Mononuclear cell (primary cell): ENCODE data around the gene ATF4. TPM values are rescaled to one million over a fixed set of nuclear protein-coding genes. Genes with fewer than 3 reads are reported as not detected.

Source experiments
- H3K27me3 ChIP-seq: 2 replicates; pipeline ENCODE4 v1.6.0; 2011; ENCODE audit warnings: low read length, control low read depth; ENCODE audit not compliant: insufficient read depth
- H3K4me1 ChIP-seq: 2 replicates; pipeline ENCODE4 v1.5.1; 2011; ENCODE audit warnings: mild to moderate bottlenecking, low read length, control low read depth; ENCODE audit not compliant: insufficient read depth
- H3K4me3 ChIP-seq: 2 replicates; pipeline ENCODE4 v1.5.1; 2011; ENCODE audit warnings: mild to moderate bottlenecking, low read length, moderate library complexity
- H3K9me3 ChIP-seq: 2 replicates; pipeline ENCODE4 v1.5.1; 2011; ENCODE audit warnings: low read depth, mild to moderate bottlenecking, control low read depth, low read length
- total RNA-seq: library from RNA; depleted of rRNA; stranded (reverse); fragments of >200 nt; gene quantifications from one replicate; pipeline ENCODE4 v1.2.3, GENCODE V29; 2012

The ATF4 gene, protein sequence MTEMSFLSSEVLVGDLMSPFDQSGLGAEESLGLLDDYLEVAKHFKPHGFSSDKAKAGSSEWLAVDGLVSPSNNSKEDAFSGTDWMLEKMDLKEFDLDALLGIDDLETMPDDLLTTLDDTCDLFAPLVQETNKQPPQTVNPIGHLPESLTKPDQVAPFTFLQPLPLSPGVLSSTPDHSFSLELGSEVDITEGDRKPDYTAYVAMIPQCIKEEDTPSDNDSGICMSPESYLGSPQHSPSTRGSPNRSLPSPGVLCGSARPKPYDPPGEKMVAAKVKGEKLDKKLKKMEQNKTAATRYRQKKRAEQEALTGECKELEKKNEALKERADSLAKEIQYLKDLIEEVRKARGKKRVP
- 274 TPM for total RNA-seq

GRCh38 chr22:39520226-39521105, at the start of gene ATF4:
TSS of gene ATF4 (plus strand) at chr22:39520562. CDS start at chr22:39521446, 884 bp downstream.
- Histone ChIP-seq H3K9me3 (no peaks in the 10 kb centered on the region), H3K4me1 (peaks cover 56% of the 10 kb centered on the region), H3K4me3 (peak within 1 kb of the TSS; percentile 100), H3K27me3 (no peaks in the 10 kb centered on the region)

- H3K4me1 ChIP-seq = peaks cover 39% of the 10 kb centered on the region
- H3K9me3 ChIP-seq = no peaks in the 10 kb centered on the region
Measured at GRCh38 chr22:39471381-39472141, 48.8 kb upstream of the ATF4 start.

GRCh38 chr22:39472570-39473556, 47.5 kb upstream of the ATF4 start:
- no peaks in the 10 kb centered on the region for H3K9me3 ChIP-seq
- H3K4me3 ChIP-seq = no peak overlapping the region
- no peaks in the 10 kb centered on the region for H3K27me3 ChIP-seq
- H3K4me1 ChIP-seq = peaks cover 39% of the 10 kb centered on the region

More at GRCh38 chr22:39471381-39472141, 48.8 kb upstream of the ATF4 start:
- no peaks in the 10 kb centered on the region for H3K27me3 ChIP-seq
- no peak overlapping the region for H3K4me3 ChIP-seq

DNA sequence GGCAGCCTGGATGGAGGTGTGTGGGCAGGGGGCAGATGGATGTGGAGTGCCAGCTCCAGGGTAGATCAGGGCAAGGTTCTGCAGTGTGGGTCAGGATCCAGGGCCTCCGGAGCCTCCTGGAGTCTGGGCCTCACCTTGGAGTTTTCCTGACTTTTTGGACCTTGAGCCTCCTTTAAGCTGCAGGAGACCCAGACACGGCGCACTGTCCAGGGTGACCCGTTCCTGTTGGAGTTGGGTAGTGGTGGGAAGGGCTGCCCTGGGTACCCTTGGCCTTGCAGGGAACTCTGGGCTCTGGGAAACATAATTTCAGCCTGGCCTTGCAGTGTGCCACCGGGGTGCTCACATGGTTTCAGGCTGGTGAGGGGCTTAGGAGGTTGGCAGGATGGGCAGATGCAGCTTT, 46.5 kb upstream of the ATF4 start:
- no peak overlapping the region for H3K4me3 ChIP-seq
- H3K9me3 ChIP-seq = no peaks in the 10 kb centered on the region
- no peaks in the 10 kb centered on the region for H3K27me3 ChIP-seq
- peaks cover 39% of the 10 kb centered on the region for H3K4me1 ChIP-seq

- Histone ChIP-seq H3K9me3 (no peaks in the 10 kb centered on the region), H3K4me1 (peaks cover 33% of the 10 kb centered on the region), H3K4me3 (no peak overlapping the region), H3K27me3 (no peaks in the 10 kb centered on the region)
Measured at GRCh38 chr22:39474351-39475111, 45.8 kb upstream of the ATF4 start.

DNA sequence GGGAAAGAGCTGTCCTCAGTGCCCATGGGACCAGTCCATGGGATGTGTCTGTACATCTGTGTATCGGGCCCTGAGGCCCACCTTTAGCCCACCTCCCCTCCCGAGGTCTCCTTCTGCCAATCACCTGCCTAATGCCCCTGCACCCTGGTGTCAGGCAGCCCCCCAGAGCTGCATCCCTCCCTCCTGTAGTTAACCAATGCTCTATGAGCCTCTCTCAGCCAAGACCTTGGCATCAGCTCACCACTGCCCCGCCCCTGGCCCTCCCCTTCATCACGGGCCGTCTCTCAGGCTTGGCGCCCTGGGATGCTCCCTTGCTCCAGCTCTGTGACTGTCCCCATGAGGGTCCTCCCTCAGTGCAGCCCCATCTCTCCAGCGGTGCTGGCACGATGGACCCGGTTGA, 45.0 kb upstream of the ATF4 start:
- Histone ChIP-seq H3K27me3 (no peaks in the 10 kb centered on the region), H3K4me1 (peaks cover 28% of the 10 kb centered on the region), H3K9me3 (no peaks in the 10 kb centered on the region), H3K4me3 (no peak overlapping the region)

GRCh38 chr22:39475902-39476301, 44.5 kb upstream of the ATF4 start:
- H3K27me3 ChIP-seq = no peaks in the 10 kb centered on the region
- peaks cover 25% of the 10 kb centered on the region for H3K4me1 ChIP-seq
- no peak overlapping the region for H3K4me3 ChIP-seq
- H3K9me3 ChIP-seq = no peaks in the 10 kb centered on the region

DNA sequence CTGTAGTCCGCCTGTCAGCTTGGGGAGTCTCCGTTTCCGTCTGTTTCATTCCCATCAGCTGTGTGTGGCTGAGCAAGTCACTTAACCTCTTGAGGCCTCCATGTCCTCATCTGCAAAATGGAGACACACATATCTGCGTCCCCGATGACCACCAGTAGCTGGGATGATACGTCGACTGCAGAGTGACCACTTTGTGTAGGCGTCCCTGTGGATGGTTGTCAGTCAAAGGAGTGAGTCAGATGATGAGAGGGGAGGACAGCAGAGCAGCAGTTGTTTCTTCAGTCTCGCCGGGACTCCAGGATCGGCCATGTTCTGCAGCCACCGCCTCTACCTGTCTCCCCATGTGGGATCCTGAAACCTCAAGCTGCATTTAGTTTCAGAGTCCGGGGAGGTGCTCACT, 43.7 kb upstream of the ATF4 start:
- Histone ChIP-seq H3K4me3 (no peak overlapping the region), H3K9me3 (no peaks in the 10 kb centered on the region)

DNA sequence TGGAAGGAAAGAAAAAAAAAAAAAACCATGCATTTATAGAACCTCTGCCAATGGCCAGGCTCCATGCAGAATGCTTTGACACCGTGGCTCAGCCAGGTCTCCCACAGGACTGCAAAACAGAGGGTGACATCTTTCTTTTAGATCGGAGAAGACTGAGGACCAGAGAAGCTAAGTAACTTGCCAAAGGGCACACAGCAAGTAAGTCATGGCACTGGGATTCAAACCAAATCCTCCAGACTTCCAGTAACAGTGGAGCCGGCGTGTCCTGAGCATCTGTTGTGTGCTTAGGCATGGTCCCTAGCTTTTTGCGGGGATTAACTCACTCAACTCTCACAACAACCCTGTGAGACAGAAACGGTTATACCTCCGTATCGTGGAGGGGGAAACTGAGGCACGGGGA, 42.8 kb upstream of the ATF4 start:
- H3K4me1 ChIP-seq = peaks cover 9% of the 10 kb centered on the region
- H3K9me3 ChIP-seq = no peaks in the 10 kb centered on the region
- no peak overlapping the region for H3K4me3 ChIP-seq
- H3K27me3 ChIP-seq = no peaks in the 10 kb centered on the region

More for the DNA sequence above, 43.7 kb upstream of the ATF4 start:
- peaks cover 17% of the 10 kb centered on the region for H3K4me1 ChIP-seq
- H3K27me3 ChIP-seq = no peaks in the 10 kb centered on the region

GRCh38 chr22:39478441-39478850, 41.9 kb upstream of the ATF4 start:
- no peak overlapping the region for H3K4me3 ChIP-seq
- H3K4me1 ChIP-seq = no peaks in the 10 kb centered on the region
- H3K27me3 ChIP-seq = no peaks in the 10 kb centered on the region
- no peaks in the 10 kb centered on the region for H3K9me3 ChIP-seq

DNA sequence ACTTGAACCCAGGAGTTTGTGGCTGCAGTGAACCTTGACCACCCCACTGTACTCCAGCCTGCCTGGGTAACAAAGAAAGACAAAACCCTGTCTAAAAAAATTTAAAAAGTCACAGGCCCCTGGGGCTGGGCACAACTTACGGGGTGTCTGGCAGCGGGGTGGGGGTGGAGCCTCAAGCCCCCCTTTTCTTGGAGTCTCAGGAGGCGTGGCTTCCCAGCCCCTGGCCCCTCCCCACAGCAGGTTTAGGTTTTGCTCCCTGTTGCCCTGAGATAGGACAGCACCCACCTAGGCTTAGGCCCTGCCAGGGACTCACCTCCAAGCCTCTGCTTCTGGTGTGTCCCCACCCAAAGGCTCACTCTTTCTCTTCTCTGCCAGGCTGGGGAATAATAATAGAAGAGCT, 41.1 kb upstream of the ATF4 start:
- Histone ChIP-seq H3K4me3 (no peak overlapping the region), H3K4me1 (no peaks in the 10 kb centered on the region), H3K9me3 (no peaks in the 10 kb centered on the region), H3K27me3 (no peaks in the 10 kb centered on the region)

GRCh38 chr22:39480557-39480956, 39.8 kb upstream of the ATF4 start:
- Histone ChIP-seq H3K9me3 (no peaks in the 10 kb centered on the region), H3K4me3 (no peak overlapping the region), H3K27me3 (no peaks in the 10 kb centered on the region), H3K4me1 (no peaks in the 10 kb centered on the region)

DNA sequence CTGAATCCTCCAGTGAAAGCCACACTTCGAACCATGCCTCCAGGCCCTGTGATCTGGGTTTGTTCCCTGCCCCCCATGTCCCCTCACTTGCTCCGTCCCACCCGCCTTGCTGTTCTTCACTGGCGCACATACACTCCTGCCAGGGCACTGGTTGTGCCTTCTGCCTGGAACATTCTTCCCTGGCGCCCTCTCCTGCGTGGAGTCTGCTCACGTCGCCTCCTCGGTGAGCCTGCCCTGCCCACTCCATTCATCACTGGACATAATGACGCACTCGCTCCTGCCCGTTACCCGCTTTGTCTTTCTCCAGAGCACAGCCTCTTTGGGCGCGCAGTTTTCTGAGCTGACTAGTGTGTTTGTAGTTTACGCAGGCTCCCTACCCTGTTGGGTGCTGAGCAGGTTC, 39.3 kb upstream of the ATF4 start:
- H3K27me3 ChIP-seq = no peaks in the 10 kb centered on the region
- no peaks in the 10 kb centered on the region for H3K9me3 ChIP-seq
- no peaks in the 10 kb centered on the region for H3K4me1 ChIP-seq
- H3K4me3 ChIP-seq = no peak overlapping the region
